ENCODE measurements around the gene OIP5.
"Not testable (repeated sequence)": the region's sequence is repeated elsewhere in the genome, so short reads cannot be mapped to it uniquely, and the experiment has no call there.

OIP5 gene

GRCh38 chr15:41301587-41301986 is 30.8 kb downstream of the OIP5 start:
- DNase-seq, result no peak

DNA sequence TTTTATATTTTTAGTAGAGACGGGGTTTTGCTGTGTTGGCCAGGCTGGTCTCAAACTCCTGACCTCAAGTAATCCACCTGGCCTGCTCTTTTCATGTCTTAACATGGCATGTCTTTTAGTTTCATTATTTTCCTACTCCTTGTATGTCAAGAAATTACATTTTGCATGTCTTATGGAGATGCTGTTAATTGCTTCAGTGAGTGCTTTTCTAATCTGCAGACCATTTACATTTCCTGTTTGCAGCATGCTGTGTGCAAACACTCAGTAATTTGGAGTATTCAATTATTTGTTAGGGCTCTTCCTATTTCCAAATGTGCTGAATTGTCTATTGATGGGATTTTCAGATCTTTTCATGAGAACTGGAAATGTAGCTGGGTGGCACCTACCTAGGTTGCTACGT is 31.3 kb downstream of the OIP5 start:
- not testable (repeated sequence) for DNase-seq

GRCh38 chr15:41292521-41292920 is 39.9 kb downstream of the OIP5 start:
- DNase-seq, result no peak

DNA sequence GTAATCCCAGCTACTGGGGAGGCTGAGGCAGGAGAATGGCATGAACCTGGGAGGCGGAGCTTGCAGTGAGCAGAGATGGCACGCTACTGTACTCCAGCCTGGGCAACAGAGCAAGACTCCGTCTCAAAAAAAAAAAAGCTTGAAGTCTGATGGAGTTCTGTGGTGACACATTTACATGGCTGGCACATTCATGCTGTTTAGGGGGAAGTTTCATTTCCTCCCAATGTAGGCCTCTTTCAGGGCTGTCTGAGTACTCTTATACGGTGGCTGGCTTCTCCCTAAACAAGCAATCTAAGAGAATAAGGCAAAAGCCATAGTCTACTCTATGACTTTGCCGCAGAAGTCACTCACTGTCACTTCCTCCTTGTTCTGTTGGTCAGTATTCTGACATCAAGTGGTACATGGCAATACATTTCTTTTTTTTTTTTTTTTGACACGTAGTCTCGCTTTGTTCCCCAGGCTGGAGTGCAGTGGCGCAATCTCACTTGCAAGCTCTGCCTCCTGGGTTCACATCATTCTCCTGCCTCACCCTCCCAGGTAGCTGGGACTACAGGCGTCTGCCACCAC is 41.2 kb downstream of the OIP5 start:
- no peak for DNase-seq

- DNase-seq, result no peak
Measured at GRCh38 chr15:41289953-41290352, 42.4 kb downstream of the OIP5 start.

DNA sequence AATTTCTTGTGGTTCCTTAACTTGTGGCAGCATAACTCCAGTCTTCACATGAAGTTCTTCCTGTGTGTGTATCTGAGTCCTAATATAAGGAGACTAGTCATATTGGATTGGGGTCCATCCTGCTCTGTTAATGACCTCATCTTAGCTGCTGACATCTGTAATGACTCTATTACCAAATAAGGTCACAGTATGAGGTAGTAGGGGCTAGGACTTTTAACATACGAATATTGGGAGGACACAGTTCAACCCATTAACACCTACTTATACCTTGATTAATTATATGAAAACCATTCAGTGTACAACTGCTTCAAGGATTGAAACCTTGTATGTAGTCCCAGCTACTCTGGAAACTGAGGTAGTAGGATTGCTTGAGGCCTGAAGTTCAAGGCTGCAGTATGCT is 43.9 kb downstream of the OIP5 start:
- no peak for DNase-seq

DNA sequence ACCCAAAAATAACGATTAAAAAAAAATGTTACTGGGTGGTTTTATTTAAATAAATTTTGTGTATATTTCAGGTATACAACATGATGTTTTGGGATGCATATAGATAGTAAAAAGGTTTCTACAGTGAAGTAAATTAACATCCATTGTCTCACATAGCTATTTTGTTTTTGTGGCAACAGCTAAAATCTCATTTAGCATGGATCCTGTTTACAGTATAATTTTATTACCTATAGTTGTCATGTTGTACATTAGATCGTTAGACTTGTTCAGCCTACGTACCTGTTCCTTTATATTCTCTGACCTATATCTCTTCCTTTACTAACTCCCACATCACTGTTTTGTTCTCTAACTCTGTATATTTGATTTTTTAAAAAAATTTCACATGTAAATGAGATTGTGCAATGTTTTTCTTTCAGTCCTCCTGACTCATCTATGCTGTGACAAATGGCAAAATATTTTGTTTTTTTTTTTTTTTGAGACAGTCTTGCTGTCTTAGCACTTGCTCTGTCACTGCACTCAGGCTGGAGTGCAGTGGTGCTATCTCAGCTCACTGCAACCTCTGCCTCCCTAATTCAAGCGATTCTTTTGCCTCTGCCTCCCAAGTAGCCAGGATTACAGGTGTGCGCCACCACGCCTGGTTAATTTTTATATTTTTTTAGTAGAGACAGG is 45.6 kb downstream of the OIP5 start:
- DNase-seq, result no peak

- no peak for DNase-seq
Measured at GRCh38 chr15:41285285-41285684, 47.1 kb downstream of the OIP5 start.

DNA sequence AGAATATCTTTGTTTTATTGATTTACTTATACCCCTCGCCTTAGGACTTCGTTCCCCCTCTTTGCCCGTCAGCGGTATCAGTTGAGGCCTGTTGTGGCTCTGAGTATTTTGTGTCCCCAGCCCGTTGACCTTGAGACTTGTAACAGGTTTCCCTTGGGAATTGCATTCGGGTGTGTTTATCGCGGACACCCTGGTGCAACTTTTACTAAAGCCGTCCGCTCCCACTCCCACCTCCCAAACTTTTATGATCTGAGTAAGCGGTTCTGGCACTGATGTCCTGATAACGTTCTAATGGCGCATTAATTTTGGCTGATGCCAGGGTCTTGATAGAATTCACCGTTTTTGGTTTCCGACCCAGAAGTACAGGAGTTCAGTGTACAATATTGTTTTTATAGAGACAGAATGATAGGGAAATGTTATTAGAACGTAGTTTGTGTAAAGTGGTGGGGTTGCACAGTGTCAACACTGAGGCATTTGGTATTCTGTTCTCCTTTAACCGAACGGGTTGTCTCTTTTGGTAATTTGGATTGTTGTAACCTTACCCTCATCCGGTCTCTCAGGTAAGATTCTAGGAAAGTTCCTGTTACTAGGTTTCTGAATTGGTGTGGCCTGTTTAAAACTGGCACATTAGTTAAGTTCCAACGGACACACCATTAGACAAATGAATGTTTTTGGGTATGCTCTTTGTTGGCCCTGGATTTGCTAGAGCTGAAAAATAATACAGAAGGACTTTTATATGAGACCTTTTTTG is 47.8 kb downstream of the OIP5 start:
- DNase-seq, result no peak

- DNase-seq, result peak; percentile 95
Measured at GRCh38 chr15:41283653-41284426, 48.6 kb downstream of the OIP5 start.

DNA sequence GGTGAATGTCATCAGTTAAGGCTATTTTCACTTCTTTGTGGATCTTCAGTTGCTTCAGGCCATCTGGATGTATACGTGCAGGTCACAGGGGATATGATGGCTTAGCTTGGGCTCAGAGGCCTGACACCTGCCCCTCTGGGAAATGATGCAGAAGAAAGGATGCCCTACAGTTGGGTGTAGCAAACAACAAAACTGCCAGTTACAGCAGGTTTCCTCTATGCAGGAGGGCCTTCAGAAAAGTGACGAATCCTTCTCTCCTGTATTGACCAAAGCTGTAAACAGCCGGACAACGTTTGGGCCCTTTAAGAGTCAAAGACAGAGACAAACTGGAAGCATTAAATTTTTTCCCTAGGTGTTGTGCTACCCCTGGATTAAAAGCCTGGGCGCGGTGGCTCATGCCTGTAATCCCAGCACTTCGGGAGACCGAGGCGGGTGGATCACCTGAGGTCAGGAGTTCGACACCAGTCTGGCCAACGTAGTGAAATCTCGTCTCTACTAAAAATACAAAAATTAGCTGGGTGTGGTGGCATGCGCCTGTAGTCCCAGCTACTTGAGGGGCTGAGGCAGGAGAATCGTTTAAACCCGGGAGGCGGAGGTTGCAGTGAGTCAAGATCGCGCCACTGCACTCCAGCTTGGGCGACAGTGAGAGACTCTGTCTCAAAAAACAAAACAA is 49.3 kb downstream of the OIP5 start:
- not testable (repeated sequence) for DNase-seq

DNA sequence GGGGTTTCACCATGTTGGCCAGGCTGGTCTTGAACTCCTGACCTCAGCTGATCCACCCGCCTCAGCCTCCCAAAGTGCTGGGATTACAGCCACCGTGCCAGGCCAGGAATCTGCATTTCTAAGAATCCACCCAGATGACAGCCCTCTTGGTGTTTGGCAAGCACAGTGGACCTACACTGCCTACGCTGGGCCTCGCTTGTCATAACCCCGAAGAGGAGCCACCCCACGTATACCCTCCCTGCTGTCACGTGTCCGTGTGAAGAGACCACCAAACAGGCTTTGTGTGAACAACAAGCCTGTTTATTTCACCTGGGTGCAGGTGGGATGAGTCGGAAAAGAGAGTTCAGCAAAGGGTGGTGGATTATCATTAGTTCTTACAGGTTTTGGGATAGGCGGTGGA is 50.0 kb downstream of the OIP5 start:
- DNase-seq, result not testable (repeated sequence)

DNA sequence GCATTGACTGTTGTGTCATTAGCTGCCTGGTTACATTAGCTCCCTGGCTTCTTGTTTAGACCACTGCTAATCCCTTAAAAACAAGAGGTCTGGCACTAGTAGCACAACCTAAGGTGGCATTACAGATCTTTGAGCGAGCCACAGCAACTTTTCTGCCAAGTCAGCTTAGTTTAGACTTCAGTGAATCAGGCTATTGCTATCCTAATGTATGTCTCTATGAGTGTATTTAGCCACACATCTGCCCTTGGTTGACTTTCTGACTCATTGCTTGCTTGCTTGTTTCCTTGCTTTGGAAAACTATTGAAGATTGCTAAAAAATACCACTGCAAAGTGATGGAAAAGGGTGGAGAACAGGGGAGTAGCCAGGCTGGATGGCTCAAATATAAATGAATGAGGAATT is 51.2 kb downstream of the OIP5 start:
- no peak for DNase-seq

GRCh38 chr15:41279535-41280283 is 52.7 kb downstream of the OIP5 start:
- no peak for DNase-seq

DNA sequence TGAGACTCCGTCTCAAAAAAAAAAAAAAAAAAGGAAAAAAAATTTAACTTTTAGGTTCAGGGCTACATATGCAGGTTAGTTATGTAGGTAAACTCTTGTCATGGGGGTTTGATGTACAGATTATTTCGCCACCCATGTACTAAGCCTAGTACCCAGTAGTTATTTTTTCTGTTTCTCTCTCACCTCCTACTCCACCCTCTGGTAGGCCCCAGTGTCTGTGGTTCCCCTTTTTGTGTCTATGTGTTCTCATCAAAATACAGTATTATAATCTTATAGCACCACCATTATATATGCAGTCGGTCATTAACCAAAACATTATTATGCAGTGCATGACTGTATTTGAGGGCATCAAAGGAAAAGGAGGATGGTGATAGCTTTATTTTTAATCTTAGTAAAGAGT is 54.1 kb downstream of the OIP5 start:
- no peak for DNase-seq

GRCh38 chr15:41276831-41277230 is 55.6 kb downstream of the OIP5 start:
- no peak for DNase-seq

DNA sequence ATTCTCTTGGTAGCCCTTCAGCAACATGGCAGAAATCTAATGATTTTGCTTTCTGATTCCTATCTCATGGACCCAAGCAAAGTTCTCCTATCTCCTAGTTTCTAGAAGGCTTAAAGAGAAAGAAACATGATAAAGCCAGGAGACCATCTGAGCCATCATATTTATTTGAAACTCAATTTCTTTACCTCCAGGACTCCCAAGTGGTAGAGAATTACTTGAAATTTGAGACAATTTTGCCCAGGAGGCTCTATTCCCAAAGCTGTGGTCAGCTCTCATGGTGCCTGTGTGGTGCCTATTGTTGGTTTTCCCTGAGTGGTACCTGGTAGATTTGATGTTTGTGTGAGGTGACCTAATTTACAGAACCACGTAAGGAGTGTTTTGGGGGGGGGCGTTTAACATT is 62.5 kb downstream of the OIP5 start:
- no peak for DNase-seq

- DNase-seq, result no peak
Measured at GRCh38 chr15:41263891-41264351, 68.5 kb downstream of the OIP5 start.

GRCh38 chr15:41262571-41262970 is 69.8 kb downstream of the OIP5 start:
- DNase-seq, result no peak

DNA sequence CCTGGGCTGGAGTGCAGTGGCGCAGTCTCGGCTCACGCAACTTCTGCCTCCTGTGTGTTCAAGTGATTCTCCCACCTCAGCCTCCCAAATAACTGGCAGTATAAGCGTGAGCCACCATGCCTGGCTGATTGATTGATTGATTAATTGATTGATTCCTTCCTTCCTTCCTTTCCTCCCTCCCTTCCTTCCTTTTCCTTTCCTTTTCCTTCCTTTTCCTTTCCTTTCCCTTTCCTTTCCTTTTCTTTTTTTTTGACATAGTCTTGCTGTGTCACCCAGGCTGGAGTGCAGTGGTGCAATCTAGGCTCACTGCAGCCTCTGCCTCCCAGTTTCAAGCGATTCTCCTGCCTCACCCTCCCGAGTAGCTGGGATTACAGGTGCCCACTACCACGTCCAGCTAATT is 71.5 kb downstream of the OIP5 start:
- not testable (repeated sequence) for DNase-seq

GRCh38 chr15:41259546-41260189 is 72.7 kb downstream of the OIP5 start:
- no peak for DNase-seq

All from NCI-H1694 treated with DMSO at 0.1 percent for 48 hours (cell line).